Tongue (tissue), 1 donor: ENCODE measurements around the gene HMGB1. TPM values are rescaled to one million over a fixed set of nuclear protein-coding genes. Genes with fewer than 3 reads are reported as not detected.

Experiments
- total RNA-seq: library from RNA; depleted of rRNA; stranded (reverse); fragments of >200 nt; gene quantifications from one replicate; pipeline ENCODE4 v1.2.3, GENCODE V29; 2014

Gene HMGB1
- total RNA-seq, 1 donor from 2014 or later = 300 TPM

Other genes with a start within 250 kb of the HMGB1 start
- gene KATNAL1, start 158.4 kb downstream of the HMGB1 start, total RNA-seq = 30.4 TPM
- gene UBE2L5, start 43.4 kb downstream of the HMGB1 start, total RNA-seq = not detected
- 36.0 TPM for gene USPL1, start 152.0 kb upstream of the HMGB1 start, total RNA-seq